CD4-positive, alpha-beta T cell treated with Interleukin-1 beta for 1 hour (primary cell): Measurements from ENCODE around the gene TNFSF13B.
"Not testable (repeated sequence)": the region's sequence is repeated elsewhere in the genome, so short reads cannot be mapped to it uniquely, and the experiment has no call there.

Source experiments
- DNase-seq, 2 donors: peaks; one replicate each; pipeline ENCODE4 v3.0.0-alpha.2; 2020 to 2022

TNFSF13B gene

DNA sequence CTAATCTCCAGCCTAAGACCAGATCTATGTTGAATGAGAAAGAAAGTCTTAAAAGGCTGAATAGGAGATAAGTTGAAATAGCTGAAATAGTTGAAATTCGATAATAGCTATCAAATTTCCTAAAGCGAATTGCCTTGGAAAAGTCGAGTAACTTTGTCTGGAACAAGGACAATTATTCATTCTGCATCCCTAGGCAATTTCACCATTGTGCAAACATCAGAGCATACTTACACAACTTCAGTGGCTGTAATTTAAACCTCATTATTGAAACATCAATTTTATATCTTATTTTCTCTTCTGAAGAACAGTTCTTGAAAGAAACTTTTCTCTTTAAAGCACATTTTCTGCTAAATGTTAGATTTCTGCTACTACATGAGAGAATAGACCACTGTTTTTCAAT lies 13.6 kb downstream of the TNFSF13B start:
- no peak for DNase-seq

DNA sequence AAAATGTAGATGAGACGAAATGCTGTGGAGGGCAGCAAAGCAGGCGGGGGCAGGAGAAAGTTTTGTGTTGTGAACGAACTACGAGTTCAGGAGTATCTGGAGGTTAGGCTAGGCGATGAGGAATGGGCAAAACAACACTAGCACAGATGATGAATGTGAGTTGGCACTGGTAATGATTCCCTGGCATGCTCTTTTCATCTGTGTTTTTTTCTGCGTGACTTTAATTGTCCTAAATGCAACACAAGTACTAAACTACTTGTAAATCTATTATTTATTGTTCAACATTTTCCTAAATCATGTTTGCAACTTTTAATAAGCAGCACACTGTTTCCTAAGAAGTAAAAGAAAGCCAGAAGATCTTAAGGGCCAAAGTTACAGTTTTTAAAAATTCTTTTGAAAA lies 19.2 kb downstream of the TNFSF13B start:
- DNase-seq: no peak

DNA sequence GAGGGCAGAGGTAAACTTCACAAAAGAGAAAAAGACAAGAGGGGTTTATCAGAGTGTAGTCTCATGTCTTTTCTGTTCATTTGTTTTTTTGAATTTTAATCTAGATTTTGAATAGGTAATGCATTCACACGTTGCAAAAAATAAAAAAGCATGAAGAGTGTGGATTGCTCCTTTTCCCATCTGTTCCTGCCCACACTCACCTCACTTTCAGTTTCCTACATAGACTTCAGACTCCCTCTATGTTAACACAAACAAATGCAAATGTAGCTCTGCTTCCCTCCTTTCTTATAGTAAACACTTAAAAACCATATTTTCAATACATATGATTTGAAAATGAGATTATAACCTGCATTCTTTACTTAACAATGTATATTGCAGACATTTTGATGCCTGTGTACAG lies 20.3 kb downstream of the TNFSF13B start:
- DNase-seq: no peak

DNA sequence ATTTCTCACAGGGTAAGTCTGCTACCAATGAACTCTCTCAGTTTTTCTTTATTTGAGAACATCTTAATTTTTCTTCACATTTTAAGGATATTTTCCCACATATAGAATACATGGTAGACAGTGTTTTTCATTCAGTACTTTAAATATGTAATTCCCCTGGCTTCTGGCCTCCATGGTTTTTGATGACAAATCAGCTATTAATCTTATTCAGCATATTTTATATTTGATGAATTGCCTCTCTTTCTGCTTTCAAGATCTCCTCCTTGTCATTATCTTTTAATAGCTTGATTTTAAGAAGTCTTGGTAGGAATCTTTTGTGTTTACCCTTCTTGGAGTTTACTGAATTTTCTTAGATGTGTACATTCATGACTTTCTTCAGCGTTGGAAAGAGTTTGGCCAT lies 27.6 kb downstream of the TNFSF13B start:
- DNase-seq: no peak

DNA sequence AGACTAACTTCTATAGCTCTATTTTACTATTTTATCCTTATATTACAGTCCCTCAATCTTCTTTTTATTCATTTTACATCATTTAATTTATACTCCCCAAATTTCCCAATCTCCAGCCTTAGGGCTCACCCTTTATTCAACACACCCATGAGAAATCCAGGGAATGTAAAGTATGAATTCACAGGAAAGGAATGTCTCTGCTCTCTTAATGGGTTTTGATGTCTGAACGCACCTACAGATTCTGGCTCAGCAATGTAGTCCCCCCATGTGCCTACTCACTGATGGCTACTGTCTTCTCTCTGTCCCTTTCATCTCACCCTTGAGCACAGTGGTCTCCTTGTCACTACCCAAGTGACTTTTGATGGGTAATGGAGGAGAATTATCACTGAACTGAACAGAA lies 32.8 kb downstream of the TNFSF13B start:
- DNase-seq: no peak

DNA sequence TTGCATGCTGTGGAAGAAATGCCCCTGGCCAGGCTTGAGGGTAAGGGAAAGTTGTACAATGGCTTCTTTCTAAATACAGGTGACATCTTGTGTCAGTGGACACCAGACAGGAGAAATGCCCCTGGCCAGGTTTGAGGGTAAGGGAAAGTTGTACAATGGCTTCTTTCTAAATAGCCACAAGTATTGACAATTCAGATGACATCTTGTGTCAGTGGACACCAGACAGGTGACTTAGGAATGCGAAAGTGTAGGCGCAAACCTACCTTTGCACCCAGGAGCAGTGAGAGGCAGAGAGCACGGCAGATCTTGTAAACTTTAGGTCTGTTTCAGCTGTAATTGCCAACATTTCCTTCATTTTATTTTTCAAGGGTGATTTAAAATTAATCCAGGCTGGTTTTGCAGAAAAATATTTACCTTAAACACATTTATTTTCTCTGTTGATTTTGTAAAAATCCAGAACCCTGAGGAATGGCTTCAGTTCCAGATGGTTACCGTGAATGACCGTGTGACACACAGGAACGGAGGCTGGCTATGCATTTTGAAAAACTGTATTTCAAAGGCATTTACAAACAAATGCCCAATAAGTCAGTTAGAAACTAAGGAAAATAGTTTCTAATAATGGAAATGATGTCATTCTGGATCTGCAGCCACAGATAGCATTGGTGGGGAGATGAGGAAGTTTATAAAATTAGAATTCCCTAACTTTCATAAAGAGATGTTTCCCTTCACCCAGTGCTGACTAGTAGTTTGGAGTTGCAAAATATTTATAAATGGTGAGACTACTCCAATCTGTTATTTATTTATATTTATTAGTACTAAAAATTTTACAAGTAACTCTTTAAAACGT lies 34.9 kb downstream of the TNFSF13B start:
- no peak for DNase-seq

DNA sequence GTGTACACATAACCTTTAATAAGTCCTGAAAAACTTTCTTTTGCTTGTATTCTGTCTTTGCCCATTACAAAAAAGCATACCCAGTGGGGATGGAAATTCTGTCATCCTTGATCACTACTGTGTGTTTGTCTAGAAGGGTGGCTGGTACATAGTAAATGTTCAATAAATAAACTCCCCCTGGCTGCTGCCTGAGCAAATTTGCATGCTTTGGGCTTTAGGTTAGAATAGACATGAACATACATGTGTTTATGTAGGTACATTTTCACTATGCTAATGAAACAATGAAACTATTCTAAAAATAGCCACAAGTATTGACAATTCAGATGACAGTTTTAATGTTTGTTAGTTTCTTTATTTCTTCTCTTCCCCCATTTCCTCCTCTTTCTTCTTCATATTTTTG lies 36.1 kb downstream of the TNFSF13B start:
- DNase-seq: no peak

DNA sequence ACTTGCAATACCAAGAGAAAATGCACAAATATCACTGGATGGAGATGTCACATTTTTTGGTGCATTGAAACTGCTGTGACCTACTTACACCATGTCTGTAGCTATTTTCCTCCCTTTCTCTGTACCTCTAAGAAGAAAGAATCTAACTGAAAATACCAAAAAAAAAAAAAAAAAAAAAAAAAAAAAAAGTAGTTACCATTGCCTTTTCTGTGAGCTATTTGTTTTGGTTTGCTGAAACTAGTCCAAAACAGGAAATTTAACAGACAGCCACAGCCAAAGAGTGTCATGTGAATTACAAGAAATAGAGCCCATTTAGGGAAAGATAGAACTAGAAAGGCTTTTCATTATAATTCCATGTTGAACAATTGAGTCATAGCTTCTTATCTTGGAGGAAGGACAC lies 37.3 kb downstream of the TNFSF13B start:
- peak in 1 of 2 donors; percentile 12 for DNase-seq

DNA sequence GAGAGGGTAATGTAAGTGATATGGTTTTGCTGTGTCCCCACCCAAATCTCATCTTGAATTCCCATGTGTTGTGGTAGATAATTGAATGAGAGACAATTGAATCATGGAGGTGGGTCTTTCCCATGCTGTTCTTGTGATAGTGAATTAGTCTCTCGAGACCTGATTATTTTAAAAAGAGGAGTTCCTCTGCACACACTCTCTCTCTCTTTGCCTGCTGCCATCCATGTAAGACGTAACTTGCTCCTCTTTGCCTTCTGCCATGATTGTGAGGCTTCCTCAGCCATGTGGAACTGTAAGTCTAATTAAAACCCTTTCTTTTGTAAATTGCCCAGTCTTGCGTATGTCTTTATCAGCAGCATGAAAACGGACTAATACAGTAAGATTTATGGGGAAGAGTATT lies 42.1 kb downstream of the TNFSF13B start:
- DNase-seq: not testable (repeated sequence)

DNA sequence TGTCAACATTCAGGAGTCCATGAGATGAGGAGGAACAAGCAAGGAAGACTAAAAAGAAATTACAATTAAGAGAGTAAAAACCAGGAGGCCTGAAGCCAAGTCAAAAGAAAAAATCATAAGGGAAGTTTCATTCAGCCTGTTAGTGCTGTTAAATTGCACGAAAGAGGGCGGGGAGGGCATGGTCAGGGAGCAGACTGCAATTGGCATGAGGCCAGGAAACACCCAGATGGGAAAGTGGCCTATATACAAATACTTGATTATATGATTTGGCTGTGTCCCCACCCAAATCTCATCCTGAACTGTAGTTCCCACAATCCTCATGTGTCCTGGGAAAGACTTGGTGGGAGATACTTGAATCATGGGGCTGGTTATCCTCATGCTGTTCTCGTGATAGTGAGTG lies 43.9 kb downstream of the TNFSF13B start:
- no peak for DNase-seq

DNA sequence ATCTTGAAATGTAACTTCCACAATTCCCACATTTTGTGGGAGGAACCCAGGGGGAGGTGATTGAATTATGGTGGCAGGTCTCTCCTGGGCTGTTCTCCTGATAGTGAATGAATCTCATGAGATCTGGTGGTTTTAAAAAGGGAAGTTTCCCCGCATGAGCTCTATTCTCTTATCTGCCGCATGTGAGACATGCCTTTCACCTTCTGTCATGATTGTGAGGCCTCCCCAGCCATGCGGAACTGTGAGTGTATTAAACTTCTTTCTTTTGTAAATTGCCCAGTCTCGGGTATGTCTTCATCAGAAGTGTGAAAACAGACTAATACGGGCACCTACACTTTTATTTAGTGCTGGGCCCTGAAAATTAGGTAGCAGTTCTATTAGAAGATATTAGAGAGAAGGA lies 45.8 kb downstream of the TNFSF13B start:
- no peak for DNase-seq

DNA sequence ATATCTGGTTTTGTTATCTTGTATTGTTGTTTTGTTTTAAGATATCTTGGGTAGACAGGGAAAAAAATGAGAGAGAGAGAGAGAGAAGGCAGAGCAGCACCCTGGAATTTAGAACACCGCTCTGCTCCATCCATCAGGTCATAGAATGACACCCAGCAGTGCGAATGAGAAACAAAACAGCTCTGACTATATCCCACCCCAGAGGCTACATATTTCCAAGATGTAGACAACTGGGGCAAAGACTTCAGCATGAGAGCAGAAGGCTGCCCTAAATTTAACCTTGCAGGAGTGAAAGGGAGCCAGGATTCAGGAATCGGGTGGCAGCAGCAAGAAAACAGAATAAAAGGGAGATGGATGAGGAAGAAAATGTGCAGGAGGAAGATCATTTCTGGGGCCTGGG lies 46.5 kb downstream of the TNFSF13B start:
- no peak for DNase-seq

DNA sequence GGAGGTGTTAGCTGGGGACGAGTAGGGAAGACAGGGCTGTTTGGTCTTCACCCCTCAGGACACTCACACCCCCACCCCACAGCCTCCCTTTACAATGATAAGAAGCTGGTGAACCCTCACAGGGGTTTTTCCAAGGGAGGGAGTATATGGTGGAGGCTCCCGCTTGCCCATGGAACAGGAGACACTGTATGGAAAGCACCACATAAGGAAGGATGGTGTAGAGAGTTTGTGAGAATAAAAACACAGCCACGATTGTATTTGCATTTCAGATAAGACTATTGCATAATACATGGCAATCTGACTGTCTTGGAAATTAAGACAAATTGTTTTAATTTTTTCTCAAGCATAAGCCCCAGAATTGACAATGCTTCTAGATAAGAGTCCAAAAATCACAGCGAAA lies 46.9 kb downstream of the TNFSF13B start:
- DNase-seq: no peak

DNA sequence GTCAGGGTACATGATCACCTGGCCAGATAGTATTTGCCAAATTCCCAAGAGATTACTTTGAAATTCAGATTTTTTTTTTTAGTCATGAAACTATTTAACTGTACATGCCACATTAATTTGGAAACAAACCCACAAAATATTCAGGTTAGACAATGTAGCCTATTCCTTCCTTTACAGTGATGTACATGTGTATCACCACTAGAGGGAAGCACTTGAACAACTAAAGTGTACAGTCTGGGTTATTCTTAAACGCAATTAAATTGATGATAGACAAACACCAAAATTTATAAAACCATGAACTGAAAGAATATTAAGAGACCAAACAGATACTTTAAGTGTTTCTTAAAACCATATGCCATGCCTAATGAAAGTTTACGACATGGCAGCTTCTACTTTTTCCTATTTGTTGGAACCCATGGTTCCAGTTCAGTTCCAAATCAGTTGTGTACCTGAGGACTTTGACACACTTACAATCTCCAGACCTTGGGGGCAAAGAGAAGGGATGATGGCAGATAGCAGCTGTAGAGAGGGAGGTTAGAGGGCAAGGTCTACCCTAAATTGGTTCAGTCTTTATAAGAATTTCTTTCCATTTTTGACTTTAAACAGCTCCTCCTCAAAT lies 52.8 kb downstream of the TNFSF13B start:
- DNase-seq: peak in 1 of 2 donors; percentile 61

DNA sequence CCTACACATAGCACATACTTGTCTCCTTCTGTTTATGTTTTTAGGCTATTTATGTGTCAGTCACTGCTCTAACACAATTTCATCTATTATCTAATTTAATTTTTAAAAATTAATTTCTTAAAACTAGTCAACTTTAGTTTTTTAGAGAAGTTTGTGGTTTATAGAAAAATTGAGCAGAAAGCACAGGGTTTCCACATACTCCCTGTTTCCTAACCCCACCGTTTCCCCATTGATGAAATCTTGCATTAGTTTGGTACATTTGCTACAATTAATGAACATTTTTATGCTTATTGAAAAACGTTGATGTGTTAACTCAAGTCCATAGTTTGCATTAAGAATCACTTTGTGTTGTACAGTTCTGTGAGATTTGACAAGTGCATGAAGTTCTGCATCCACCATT lies 53.5 kb downstream of the TNFSF13B start:
- no peak for DNase-seq

DNA sequence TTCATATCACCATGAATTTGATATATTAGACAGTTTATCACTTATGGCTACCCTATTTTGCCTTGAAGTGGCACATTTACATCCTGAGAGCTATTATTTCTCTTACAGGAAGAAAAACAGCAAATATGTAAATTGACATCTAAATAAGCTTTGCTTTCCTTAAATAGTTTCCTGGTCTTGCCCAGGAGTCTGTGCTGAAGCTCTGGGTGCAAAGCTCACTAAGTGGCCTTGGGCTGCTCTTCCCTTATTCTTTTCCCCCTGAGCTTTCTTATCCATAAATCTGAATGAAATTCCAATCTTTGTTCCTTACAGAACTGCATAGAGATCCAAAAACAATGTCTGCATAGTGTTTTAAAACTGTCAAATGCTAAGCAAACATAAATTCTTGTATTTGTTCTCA lies 56.3 kb downstream of the TNFSF13B start:
- no peak for DNase-seq

DNA sequence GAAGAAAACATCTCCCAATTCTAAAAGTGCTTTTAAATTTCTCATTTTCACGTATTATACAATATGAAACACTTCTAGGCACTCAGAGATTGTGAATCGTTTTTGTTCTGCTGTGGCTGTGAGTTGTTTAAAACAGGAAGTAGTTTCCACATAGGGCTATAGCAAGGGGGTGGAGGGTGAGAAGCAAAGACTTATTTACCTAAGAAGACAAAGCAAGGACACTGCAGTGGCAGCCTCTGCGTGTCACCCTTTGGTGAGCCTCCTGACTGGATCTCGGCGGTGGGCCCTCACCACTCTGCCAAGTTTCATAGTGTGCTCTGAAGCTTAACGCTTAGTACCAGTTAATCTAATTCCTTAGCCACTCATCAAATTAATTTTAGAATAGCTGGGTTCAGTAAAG lies 56.8 kb downstream of the TNFSF13B start:
- DNase-seq: peak; percentile 3 to 7

DNA sequence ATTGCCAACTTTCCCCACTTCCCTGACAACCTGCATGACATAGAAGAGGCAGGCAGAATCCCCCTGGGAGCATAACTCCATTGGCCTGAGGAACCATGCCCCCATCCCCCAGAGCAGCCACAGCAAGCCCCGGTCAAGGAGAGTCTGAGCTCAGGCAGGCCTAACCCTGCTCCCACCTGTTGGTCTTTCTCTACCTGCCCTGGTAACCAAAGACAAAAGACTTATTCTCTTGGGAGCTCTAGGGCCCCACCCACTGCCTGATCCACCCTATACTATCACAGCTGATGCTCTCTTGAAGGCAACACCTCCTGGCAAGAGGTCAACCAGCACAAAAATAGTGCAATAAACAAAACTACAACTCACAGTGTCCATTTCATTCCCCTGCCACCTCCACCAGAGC lies 59.3 kb downstream of the TNFSF13B start:
- no peak for DNase-seq

DNA sequence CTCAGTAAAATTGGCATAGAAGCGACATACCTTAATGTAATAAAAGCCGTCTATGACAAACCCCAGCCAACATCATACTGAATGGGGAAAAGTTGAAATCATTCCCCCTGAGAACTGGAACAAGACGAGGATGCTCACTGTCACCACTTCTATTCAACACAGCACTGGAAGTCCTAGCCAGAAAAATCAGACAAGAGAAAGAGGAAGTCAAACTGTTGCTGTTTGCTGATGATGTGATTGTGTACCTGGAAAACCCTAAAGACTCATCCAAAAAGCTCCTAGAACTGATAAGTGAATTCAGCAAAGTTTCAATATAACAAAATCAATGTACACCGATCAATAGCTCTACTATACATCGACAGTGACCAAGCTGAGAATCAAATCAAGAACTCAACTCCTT lies 63.3 kb downstream of the TNFSF13B start:
- DNase-seq: no peak

DNA sequence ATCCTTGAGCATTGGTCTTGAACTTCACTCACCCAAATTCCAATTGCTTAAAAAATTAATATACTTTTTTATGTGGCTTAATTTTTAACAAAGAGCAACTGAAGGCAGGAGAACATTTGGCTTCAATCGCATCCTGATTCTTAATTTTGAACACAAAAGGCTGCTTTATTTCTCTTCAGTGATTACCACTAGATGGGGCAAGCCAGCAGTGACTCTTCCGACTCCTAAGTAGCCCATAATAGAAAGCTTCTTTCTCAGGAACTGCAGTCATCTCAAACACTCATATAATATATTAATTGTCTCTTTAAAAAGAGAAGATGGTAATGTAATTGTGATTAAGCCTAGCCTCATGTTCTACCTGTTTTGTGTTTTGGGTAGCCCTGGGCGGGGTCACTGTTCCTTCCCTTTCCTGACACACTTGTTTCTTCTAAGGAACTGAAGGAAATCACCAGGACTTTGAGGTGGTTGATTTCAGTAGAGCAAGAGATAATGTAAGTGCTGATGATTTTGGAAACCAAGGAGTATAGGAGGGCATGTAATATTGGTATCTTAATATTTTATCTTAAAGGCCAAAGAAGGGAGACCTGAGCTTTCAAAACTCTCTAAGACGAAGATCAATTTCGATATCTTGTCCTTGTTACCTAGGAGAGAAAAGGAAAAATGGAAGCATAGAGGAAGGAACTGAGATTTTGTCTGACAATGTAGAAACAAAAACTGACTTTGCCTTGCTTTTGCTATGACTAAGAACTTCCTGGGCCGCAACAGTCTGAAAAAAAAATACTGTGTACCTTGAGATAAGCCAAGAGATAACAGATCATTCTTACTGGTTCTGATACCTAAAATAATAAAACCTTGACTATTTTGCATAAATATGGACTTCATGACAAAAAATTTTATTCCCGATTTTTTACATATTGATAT lies 73.1 kb downstream of the TNFSF13B start:
- peak in 1 of 2 donors; percentile 24 for DNase-seq

DNA sequence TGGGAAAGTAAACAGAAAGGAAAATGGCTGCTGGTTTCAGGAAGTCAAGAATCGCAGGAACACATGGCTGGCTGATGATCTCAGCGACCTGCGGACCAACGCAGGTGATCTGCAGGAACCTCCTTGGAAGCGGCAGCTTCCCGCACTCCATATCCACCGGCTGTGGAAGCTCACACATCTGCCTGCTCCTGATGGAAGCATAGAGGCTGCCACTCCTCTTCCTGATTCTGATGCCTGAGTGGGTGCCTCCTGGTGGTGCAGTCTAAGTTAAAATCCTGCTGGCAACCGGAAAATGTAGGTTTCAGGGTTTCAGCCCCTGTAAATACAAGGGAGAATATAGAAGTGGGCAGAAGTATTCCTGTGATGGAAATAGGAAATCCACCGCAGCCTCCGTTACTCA lies 75.5 kb downstream of the TNFSF13B start:
- DNase-seq: no peak

DNA sequence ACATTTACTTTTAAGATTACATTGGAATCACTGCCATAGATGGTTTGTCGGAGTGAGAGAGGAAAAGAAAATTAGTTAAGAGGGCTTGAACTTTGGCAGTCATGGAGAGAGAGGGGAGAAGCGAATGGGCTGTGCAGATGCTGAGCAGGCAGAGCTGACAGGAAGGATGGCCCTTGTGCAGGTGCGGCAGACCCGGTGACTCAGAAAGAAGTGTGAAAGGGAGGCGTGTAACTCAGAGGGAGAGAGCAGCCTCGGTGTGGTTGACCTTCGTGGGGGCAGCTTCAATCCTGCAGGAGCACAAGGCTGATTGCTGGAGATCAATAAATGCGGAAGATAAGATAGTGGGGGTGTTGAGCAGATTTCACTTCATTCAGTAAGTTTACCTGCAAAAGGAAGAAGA lies 76.9 kb downstream of the TNFSF13B start:
- peak in 1 of 2 donors; percentile 4 for DNase-seq

DNA sequence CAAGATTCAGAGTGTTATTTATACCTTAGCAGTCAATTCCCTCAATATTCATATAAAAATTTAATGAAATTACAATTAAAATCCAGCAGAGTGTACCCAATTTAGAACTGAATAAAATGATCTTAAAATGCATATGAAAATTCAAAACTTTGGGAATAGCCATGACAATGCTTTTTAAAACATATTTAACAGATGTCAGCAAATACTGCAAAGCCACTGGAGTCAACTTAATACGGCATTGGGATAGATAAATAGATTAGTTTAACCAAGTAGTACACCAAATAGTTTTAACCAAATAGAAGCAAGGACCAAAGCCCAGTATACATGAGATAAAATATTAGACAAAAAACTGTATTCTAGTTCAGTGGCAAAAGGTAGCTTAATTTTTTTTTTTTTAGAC lies 79.8 kb downstream of the TNFSF13B start:
- DNase-seq: no peak

DNA sequence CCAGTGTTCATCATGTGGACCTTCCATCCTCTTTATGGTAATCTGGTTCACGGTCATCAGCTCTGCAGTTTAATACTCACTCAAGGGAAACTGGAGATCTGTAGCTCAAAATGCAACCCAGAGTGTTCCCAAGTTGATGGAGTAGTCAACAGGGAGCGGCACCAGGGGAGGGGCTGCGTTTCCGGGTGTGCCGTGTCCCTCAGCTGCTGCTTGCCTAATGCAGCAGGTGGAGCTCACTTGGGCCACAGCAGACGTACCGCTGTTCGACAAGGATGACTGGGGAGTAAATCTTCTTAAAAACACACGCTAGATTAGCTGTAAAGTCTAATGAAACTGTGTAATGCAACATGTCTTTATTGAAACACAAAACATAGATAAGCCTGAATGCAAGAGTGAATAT lies 81.1 kb downstream of the TNFSF13B start:
- DNase-seq: no peak
